Dendritic cell treated with granulocyte-macrophage colony-stimulating factor and Interleukin-4, amounts not matched to agents 40 ng/mL and 50 ng/mL, for 4 days (primary cell): ENCODE results near the gene FKBP7.

ENCODE experiments used
- H3K27ac Mint-ChIP-seq: one replicate; pipeline ENCODE4 v1.8.0; 2022; ENCODE audit warnings: mild to moderate bottlenecking, mixed read lengths
- H3K27me3 Mint-ChIP-seq: one replicate; pipeline ENCODE4 v1.8.0; 2022; ENCODE audit warnings: mild to moderate bottlenecking, mixed read lengths
- H3K36me3 Mint-ChIP-seq: one replicate; pipeline ENCODE4 v1.8.0; 2022; ENCODE audit warnings: low read depth, mixed read lengths
- H3K4me1 Mint-ChIP-seq: one replicate; pipeline ENCODE4 v1.8.0; 2022; ENCODE audit warnings: low read depth, mixed read lengths
- H3K4me3 Mint-ChIP-seq: one replicate; pipeline ENCODE4 v1.8.0; 2022; ENCODE audit warnings: mild to moderate bottlenecking, moderate library complexity, mixed read lengths
- H3K9me3 Mint-ChIP-seq: one replicate; pipeline ENCODE4 v1.8.0; 2022; ENCODE audit warnings: mixed read lengths
- intact Hi-C: fragments of 100-400 bp; cut with micrococcal nuclease; formaldehyde crosslinking; loops from one replicate; pipeline ENCODE4 v1.15.0; 2022

FKBP7 gene

GRCh38 chr2:178508646-178509045 is 30.2 kb upstream of the FKBP7 start:
- H3K36me3 Mint-ChIP-seq: peaks cover 66% of the 10 kb centered on the region
- no peak overlapping the region for H3K27ac Mint-ChIP-seq
- no peak overlapping the region for H3K4me3 Mint-ChIP-seq
- intact Hi-C loops: no loop called here
- no peaks in the 10 kb centered on the region for H3K27me3 Mint-ChIP-seq
- H3K9me3 Mint-ChIP-seq: no peaks in the 10 kb centered on the region
- H3K4me1 Mint-ChIP-seq: no peaks in the 10 kb centered on the region

GRCh38 chr2:178506949-178507348 is 28.5 kb upstream of the FKBP7 start:
- Mint-ChIP-seq H3K27ac (no peak overlapping the region), H3K4me1 (no peaks in the 10 kb centered on the region), H3K27me3 (no peaks in the 10 kb centered on the region), H3K9me3 (no peaks in the 10 kb centered on the region), H3K4me3 (no peak overlapping the region), H3K36me3 (peaks cover 72% of the 10 kb centered on the region)
- intact Hi-C loops: no loop called here

GRCh38 chr2:178506524-178506923 is 28.1 kb upstream of the FKBP7 start:
- Mint-ChIP-seq H3K4me3 (no peak overlapping the region), H3K9me3 (no peaks in the 10 kb centered on the region), H3K27ac (no peak overlapping the region), H3K27me3 (no peaks in the 10 kb centered on the region), H3K4me1 (no peaks in the 10 kb centered on the region), H3K36me3 (peaks cover 72% of the 10 kb centered on the region)
- intact Hi-C loops: no loop called here

- Mint-ChIP-seq H3K27ac (no peak overlapping the region), H3K4me1 (no peaks in the 10 kb centered on the region), H3K4me3 (no peak overlapping the region), H3K36me3 (peaks cover 70% of the 10 kb centered on the region), H3K9me3 (no peaks in the 10 kb centered on the region), H3K27me3 (no peaks in the 10 kb centered on the region)
- intact Hi-C loops: no loop called here
These were observed 27.7 kb upstream of the FKBP7 start for GRCh38 chr2:178506101-178506500.

- no peaks in the 10 kb centered on the region for H3K4me1 Mint-ChIP-seq
- intact Hi-C loops: no loop called here
- H3K27me3 Mint-ChIP-seq: no peaks in the 10 kb centered on the region
- no peaks in the 10 kb centered on the region for H3K9me3 Mint-ChIP-seq
- no peak overlapping the region for H3K27ac Mint-ChIP-seq
- no peak overlapping the region for H3K4me3 Mint-ChIP-seq
- H3K36me3 Mint-ChIP-seq: peaks cover 75% of the 10 kb centered on the region
These were observed 24.4 kb upstream of the FKBP7 start for GRCh38 chr2:178502751-178503150.

GRCh38 chr2:178499640-178500039 is 21.2 kb upstream of the FKBP7 start:
- H3K4me1 Mint-ChIP-seq: no peaks in the 10 kb centered on the region
- H3K36me3 Mint-ChIP-seq: peaks cover 88% of the 10 kb centered on the region
- intact Hi-C loops: no loop called here
- H3K27me3 Mint-ChIP-seq: no peaks in the 10 kb centered on the region
- H3K9me3 Mint-ChIP-seq: no peaks in the 10 kb centered on the region
- no peak overlapping the region for H3K4me3 Mint-ChIP-seq
- no peak overlapping the region for H3K27ac Mint-ChIP-seq

GRCh38 chr2:178498137-178498536 is 19.7 kb upstream of the FKBP7 start:
- Mint-ChIP-seq H3K9me3 (no peaks in the 10 kb centered on the region), H3K27ac (no peak overlapping the region), H3K36me3 (peaks cover 88% of the 10 kb centered on the region), H3K27me3 (no peaks in the 10 kb centered on the region), H3K4me1 (no peaks in the 10 kb centered on the region), H3K4me3 (no peak overlapping the region)
- intact Hi-C loops: no loop called here

- intact Hi-C loops: no loop called here
- Mint-ChIP-seq H3K36me3 (peaks cover 87% of the 10 kb centered on the region), H3K27ac (no peak overlapping the region)
These were observed 17.6 kb upstream of the FKBP7 start for GRCh38 chr2:178496049-178496448.

GRCh38 chr2:178491612-178492011 is 13.2 kb upstream of the FKBP7 start:
- peaks cover 96% of the 10 kb centered on the region for H3K36me3 Mint-ChIP-seq
- H3K27me3 Mint-ChIP-seq: no peaks in the 10 kb centered on the region
- no peaks in the 10 kb centered on the region for H3K9me3 Mint-ChIP-seq
- H3K4me3 Mint-ChIP-seq: no peak overlapping the region
- intact Hi-C loops: no loop called here
- H3K4me1 Mint-ChIP-seq: peaks cover 18% of the 10 kb centered on the region
- H3K27ac Mint-ChIP-seq: no peak overlapping the region

More at GRCh38 chr2:178496049-178496448, 17.6 kb upstream of the FKBP7 start:
- no peaks in the 10 kb centered on the region for H3K4me1 Mint-ChIP-seq
- no peak overlapping the region for H3K4me3 Mint-ChIP-seq
- H3K9me3 Mint-ChIP-seq: no peaks in the 10 kb centered on the region
- no peaks in the 10 kb centered on the region for H3K27me3 Mint-ChIP-seq

- Mint-ChIP-seq H3K4me1 (peaks cover 40% of the 10 kb centered on the region), H3K27me3 (no peaks in the 10 kb centered on the region), H3K4me3 (no peak overlapping the region), H3K36me3 (peaks cover 59% of the 10 kb centered on the region), H3K9me3 (no peaks in the 10 kb centered on the region), H3K27ac (no peak overlapping the region)
- intact Hi-C loops: no loop called here
These were observed 7.0 kb upstream of the FKBP7 start for GRCh38 chr2:178485356-178485755.

GRCh38 chr2:178484245-178485041 is 6.0 kb upstream of the FKBP7 start:
- H3K4me1 Mint-ChIP-seq: peaks cover 40% of the 10 kb centered on the region
- no peaks in the 10 kb centered on the region for H3K27me3 Mint-ChIP-seq
- peaks cover 53% of the 10 kb centered on the region for H3K36me3 Mint-ChIP-seq
- no peak overlapping the region for H3K4me3 Mint-ChIP-seq
- intact Hi-C loops: loop anchor here (5.0 kb wide), 1 partner anchor 428 kb away; no protein-coding TSS in a partner anchor
- no peak overlapping the region for H3K27ac Mint-ChIP-seq
- H3K9me3 Mint-ChIP-seq: no peaks in the 10 kb centered on the region

GRCh38 chr2:178482437-178482836 is 4.0 kb upstream of the FKBP7 start:
- H3K27ac Mint-ChIP-seq: no peak overlapping the region
- no peak overlapping the region for H3K4me3 Mint-ChIP-seq
- intact Hi-C loops: loop anchor here (5.0 kb wide), 1 partner anchor 430 kb away; no protein-coding TSS in a partner anchor
- peaks cover 34% of the 10 kb centered on the region for H3K4me1 Mint-ChIP-seq
- H3K9me3 Mint-ChIP-seq: no peaks in the 10 kb centered on the region
- H3K27me3 Mint-ChIP-seq: no peaks in the 10 kb centered on the region
- H3K36me3 Mint-ChIP-seq: peaks cover 43% of the 10 kb centered on the region

GRCh38 chr2:178480227-178481181 is 2.1 kb upstream of the FKBP7 start, which contains the start of gene PLEKHA3:
TSS of gene PLEKHA3 (plus strand) at chr2:178480457. CDS start at chr2:178480870, 413 bp downstream.
- peak within 1 kb of the TSS; percentile 95 for H3K4me3 Mint-ChIP-seq
- H3K36me3 Mint-ChIP-seq: peaks cover 23% of the 10 kb centered on the region
- intact Hi-C loops: loop anchor here (1.0 to 5.0 kb wide), 4 partner anchors 29 to 432 kb away; partner anchors contain the start of genes PJVK and PRKRA
- H3K27ac Mint-ChIP-seq: peak within 1 kb of the TSS; percentile 98
- H3K4me1 Mint-ChIP-seq: peaks cover 28% of the 10 kb centered on the region
- H3K9me3 Mint-ChIP-seq: no peaks in the 10 kb centered on the region
- H3K27me3 Mint-ChIP-seq: no peaks in the 10 kb centered on the region

- Mint-ChIP-seq H3K27ac (peak overlapping the region; percentile 98), H3K4me1 (peaks cover 27% of the 10 kb centered on the region), H3K27me3 (no peaks in the 10 kb centered on the region), H3K4me3 (peak overlapping the region; percentile 84), H3K9me3 (no peaks in the 10 kb centered on the region), H3K36me3 (peaks cover 20% of the 10 kb centered on the region)
- intact Hi-C loops: loop anchor here (1.0 to 5.0 kb wide), 5 partner anchors 28 to 433 kb away; partner anchors contain the start of genes PJVK and PRKRA
These were observed 1.4 kb upstream of the FKBP7 start for GRCh38 chr2:178479758-178480226.
